T-helper 1 cell treated with Interleukin-12 subunit alpha and Interleukin-12 subunit beta and Interleukin-4 antibody, amounts not matched to agents 30 ng/mL and 1 ng/mL, for 36 hours (primary cell): Measurements from ENCODE around the gene DLEC1. TPM values are rescaled to one million over a fixed set of nuclear protein-coding genes. Genes with fewer than 3 reads are reported as not detected.

ENCODE experiments used
- intact Hi-C: fragments of 100-400 bp; cut with micrococcal nuclease; formaldehyde crosslinking; loops from one replicate; pipeline ENCODE4 v1.15.1; 2024
- total RNA-seq: library from RNA; stranded (reverse); gene quantifications from 2 replicates; pipeline ENCODE4 v1.2.3, GENCODE V29; 2022

The DLEC1 gene
- total RNA-seq, 1 donor from 2014 or later, result 3.9 TPM

DNA sequence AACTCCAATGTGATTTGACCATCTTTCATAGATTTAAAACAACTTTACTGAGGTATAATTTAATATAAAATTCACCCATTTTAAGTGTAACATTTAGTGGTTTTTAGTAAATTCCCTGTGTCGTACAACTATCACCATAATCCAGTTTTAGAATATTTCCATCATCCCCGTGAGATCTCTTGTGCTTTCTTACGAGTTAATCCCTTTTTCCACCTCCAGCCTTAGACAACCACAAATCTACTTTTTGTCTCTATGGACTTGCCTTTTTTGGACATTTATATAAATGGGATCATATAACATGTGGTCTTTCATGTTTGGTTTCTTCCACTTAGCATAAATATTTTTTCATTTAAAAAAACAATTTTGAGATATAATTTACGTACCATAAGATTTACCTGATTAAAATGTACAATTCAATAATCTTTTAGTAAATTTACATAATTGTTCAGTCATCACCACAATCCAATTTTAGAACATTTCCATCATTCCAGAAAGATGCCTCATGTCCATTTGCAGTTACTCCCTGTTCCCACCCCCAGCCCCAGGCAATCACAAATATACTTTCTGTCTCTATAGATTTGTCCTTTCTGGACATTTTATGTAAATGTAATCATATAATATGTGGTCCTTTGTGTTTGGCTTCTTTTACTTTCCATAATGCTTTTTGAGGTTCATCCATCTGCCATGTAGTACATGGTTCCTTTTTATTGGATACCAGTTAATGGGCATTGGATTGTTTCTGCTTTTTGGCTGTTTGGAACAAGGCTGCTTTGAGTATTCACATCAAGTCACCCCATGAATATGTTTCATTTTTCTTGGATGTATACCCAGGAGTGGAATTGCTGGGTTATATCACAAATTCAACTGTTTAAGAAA lies 129.4 kb downstream of the DLEC1 start:
- intact Hi-C loops, result loop anchor here (10.0 kb wide), 1 partner anchor 1174 kb away; the partner anchor contains the start of genes EPM2AIP1 and MLH1

- intact Hi-C loops, result loop anchor here (10.0 kb wide), 1 partner anchor 1174 kb away; the partner anchor contains the start of genes EPM2AIP1 and MLH1
Measured at GRCh38 chr3:38169027-38169317, 130.0 kb downstream of the DLEC1 start.

DNA sequence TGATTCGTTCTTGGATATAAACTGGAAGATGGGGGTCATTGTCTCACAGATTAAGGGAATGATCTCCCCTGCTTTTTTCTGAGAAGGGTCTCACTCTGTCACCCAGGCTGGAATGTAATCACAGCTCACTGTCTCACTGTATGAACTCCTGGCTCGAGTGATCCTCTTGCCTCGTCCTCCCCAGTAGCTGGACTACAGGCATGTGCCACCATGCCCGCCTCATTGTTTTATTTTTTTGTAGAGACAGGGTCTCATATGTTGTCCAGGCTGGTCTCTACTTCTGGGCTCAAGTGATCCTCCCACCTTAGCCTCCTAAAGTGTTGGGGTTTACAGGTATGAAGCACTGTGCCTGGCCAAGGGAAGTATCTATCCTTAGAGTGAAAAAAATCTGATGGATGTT lies 131.7 kb downstream of the DLEC1 start:
- intact Hi-C loops, result no loop called here

DNA sequence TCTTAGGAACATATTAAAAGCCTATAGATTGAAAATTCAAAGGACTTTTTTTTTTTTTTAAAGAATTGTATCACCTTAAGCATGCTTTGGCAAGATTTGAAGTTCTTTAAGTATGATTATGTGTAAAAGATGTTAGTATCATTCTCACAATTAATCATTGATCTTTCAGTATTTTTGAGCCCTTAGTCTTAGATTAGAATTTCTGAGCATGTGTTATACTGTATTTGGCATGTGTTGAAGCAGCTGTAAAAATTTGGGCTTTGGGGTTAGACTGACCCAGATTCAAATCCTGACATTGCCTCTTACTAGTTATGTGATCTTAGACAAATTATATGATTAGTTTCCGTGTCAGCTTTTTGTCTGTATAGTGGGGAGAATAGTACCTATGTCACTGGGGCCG lies 132.6 kb downstream of the DLEC1 start:
- intact Hi-C loops, result no loop called here

Other genes with a start within 250 kb of the DLEC1 start
- gene CTDSPL, start 177.3 kb upstream of the DLEC1 start, total RNA-seq, result 4.5 and 4.6 TPM in 2 replicates
- gene VILL, start 48.4 kb upstream of the DLEC1 start, total RNA-seq, result 18.4 and 21.1 TPM in 2 replicates
- 16.6 and 18.5 TPM in 2 replicates for gene PLCD1, start 9.6 kb upstream of the DLEC1 start, total RNA-seq
- 78.4 and 85.8 TPM in 2 replicates for gene ACAA1, start 97.9 kb downstream of the DLEC1 start, total RNA-seq
- 74.7 and 77.2 TPM in 2 replicates for gene MYD88, start 99.5 kb downstream of the DLEC1 start, total RNA-seq
- 50.7 and 51.8 TPM in 2 replicates for gene OXSR1, start 126.3 kb downstream of the DLEC1 start, total RNA-seq
- 0.71 and 0.78 TPM in 2 replicates for gene SLC22A13, start 226.6 kb downstream of the DLEC1 start, total RNA-seq
- gene SLC22A14, start 243.1 kb downstream of the DLEC1 start, total RNA-seq, result not detected in 2 replicates